HG03460 (cell line): ENCODE results near the gene DYSF.
"Not testable (repeated sequence)": the region's sequence is repeated elsewhere in the genome, so short reads cannot be mapped to it uniquely, and the experiment has no call there.

Experiments
- ATAC-seq: cut with Tn5 transposase; IDR thresholded peaks from one replicate; pipeline ENCODE4 v1.9.1; 2021; ENCODE audit not compliant: unreplicated experiment

The DYSF gene

GRCh38 chr2:71453404-71454220, at the start of gene DYSF:
TSS of gene DYSF (plus strand) at chr2:71453561.
- no peak for ATAC-seq

- ATAC-seq = no peak
Measured at GRCh38 chr2:71409611-71410010, 43.8 kb upstream of the DYSF start.

- no peak for ATAC-seq
Measured at GRCh38 chr2:71410696-71411095, 42.7 kb upstream of the DYSF start.

GRCh38 chr2:71416866-71417265, 36.5 kb upstream of the DYSF start:
- not testable (repeated sequence) for ATAC-seq

GRCh38 chr2:71417300-71418202, 35.8 kb upstream of the DYSF start:
- no peak for ATAC-seq

GRCh38 chr2:71419145-71419544, 34.2 kb upstream of the DYSF start:
- no peak for ATAC-seq

- no peak for ATAC-seq
Measured at GRCh38 chr2:71419976-71420375, 33.4 kb upstream of the DYSF start.

GRCh38 chr2:71422786-71423185, 30.6 kb upstream of the DYSF start:
- no peak for ATAC-seq

- no peak for ATAC-seq
Measured at GRCh38 chr2:71423817-71424420, 29.4 kb upstream of the DYSF start.

GRCh38 chr2:71426721-71427120, 26.6 kb upstream of the DYSF start:
- no peak for ATAC-seq

- no peak for ATAC-seq
Measured at GRCh38 chr2:71428472-71429383, 24.6 kb upstream of the DYSF start.

GRCh38 chr2:71445142-71445541, 8.2 kb upstream of the DYSF start:
- ATAC-seq = not testable (repeated sequence)

GRCh38 chr2:71446505-71446904, 6.9 kb upstream of the DYSF start:
- ATAC-seq = no peak

- no peak for ATAC-seq
Measured at GRCh38 chr2:71449343-71449742, 4.0 kb upstream of the DYSF start.

GRCh38 chr2:71451705-71452104, 1.7 kb upstream of the DYSF start:
- no peak for ATAC-seq

- no peak for ATAC-seq
Measured at GRCh38 chr2:71452565-71452964, 796 bp upstream of the DYSF start.

GRCh38 chr2:71454221-71455010, 1.1 kb downstream of the DYSF start:
- no peak for ATAC-seq

- no peak for ATAC-seq
Measured at GRCh38 chr2:71455011-71455740, 1.8 kb downstream of the DYSF start.
